Eye (tissue), 1 donor: ENCODE results near the gene CCDC57.

Source experiments
- DNase-seq: peaks from one replicate; pipeline ENCODE4 v3.0.0-alpha.2; 2015

CCDC57 gene

DNA sequence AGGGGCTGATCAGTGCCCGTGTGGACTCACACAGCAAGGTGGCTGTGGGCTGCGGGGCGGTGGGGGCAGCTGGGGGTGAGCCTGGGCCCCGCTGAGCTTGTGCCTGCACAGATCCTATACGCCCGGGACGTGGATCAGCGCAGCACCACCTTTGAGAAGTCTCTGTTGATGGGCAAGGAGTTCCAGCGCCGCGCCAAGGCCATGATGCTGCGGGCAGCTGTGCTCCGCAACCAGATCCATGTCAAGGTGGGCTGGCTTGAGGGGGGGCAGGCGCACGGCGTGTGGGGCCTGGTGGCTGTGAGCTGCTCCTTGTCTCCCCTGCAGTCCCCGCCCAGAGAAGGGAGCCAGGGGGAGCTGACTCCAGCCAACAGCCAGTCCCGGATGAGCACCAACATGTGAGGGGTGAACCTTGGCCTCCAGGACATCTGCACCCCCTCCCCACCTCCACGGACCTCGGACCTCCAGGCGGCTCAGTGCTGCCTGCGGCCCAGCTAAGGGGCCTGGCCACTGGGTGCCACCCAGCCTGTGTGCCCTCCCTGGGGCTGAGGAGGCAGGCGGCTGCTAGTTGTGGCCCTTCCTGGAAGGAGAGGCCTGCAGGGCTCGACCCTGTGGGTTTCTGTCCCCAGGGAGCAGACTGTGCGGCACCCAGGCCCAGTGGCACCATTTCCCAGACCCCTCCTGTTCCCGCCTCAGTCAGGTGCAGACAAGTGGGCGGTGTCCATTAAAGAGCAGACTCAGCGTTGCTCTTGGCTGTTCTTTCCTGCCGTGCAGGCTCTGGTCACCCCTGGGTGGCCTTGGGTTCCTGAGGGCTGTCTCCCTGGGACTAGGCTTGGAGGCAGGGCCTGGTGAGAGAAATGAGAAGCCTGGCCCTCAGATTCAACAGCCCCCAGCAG, 155.7 kb downstream of the CCDC57 start:
- no peak for DNase-seq

GRCh38 chr17:82055965-82056728, 156.5 kb downstream of the CCDC57 start:
- DNase-seq = no peak

DNA sequence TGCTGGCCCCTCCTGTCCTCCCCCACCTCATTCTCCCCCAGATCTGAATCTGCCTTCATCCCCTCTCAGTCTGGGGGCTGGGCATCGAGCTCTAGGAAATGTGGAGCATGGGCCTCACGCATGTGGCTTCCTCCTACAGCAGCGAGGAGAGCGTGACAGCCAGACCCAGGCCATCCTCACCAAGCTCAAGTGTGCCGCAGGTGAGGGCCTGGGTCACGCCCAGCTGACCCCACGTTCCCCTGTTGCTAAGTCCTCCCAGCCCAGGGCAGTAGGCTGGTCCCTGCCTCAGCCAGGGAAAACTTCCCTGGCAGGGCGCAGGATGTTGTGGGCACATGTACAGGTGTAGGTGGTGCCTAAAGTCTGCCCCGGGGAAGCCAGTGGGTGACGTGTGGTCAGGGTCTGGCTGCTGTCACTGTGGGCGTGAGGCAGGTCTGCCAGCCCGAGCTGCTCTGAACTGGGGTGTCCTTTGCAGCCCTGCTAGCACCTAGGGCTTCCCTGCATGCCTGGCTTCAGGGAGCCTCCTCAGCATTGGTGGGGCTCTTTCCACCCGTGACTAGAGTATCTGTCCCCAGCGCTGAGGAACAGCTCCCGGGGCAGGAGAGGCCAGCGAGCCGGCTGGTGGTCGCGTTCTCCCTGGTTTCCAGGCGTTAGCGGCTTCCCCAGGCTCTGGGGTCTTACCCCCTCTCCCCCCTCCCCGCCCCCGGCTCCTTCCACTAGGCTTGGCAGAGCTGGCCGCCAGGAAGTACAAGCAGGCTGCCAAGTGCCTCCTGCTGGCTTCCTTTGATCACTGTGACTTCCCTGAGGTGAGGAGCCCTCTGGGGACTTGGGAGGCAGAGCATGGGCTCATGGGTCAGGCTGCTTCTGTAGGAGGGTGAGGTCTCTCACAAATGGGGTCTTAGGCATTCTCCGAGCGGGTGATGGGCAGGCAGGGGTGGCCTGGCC, 157.3 kb downstream of the CCDC57 start:
- no peak for DNase-seq

- no peak for DNase-seq
These were observed 158.2 kb downstream of the CCDC57 start for GRCh38 chr17:82054351-82055022.

GRCh38 chr17:82053556-82054263, 158.9 kb downstream of the CCDC57 start:
- no peak for DNase-seq

DNA sequence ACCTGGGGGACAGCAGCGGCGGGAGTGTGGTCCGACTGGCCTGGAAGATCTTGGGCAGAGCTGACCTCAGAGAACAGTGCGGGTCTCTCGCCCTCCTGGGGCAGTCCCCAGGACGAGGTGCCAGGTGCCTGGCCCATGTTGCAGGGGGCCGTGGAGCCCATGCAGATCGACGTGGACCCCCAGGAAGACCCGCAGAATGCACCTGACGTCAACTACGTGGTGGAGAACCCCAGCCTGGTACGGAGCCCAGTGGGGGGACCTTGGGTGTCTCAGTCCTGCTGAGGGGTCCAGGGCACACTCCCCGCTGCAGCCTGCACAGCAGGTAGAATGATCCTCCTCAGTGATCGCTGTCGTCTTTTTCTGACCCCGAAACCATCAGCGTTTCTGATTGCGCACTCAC, 159.5 kb downstream of the CCDC57 start:
- DNase-seq = no peak

DNA sequence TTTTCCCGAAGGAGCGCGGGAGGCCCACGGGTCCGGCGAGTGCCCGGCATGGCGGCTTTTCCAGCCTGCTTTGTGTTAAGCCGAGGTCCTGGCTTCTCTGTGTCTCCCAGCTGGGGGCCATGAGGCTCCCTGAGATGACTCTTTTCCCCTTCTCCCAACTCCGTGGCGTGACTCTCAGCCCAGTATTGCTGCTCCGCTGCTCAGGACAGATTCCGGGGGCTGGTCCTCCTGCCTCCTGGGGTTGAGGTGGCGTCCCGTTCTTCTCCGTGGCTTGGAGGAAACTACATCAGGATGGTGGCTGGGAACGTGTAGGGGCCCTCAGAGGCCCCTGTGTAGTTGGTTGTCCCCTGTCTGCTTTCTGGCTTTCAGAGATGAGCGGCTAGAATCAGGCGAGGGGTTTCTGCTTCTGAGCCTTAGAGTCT, 160.0 kb downstream of the CCDC57 start:
- no peak for DNase-seq

DNA sequence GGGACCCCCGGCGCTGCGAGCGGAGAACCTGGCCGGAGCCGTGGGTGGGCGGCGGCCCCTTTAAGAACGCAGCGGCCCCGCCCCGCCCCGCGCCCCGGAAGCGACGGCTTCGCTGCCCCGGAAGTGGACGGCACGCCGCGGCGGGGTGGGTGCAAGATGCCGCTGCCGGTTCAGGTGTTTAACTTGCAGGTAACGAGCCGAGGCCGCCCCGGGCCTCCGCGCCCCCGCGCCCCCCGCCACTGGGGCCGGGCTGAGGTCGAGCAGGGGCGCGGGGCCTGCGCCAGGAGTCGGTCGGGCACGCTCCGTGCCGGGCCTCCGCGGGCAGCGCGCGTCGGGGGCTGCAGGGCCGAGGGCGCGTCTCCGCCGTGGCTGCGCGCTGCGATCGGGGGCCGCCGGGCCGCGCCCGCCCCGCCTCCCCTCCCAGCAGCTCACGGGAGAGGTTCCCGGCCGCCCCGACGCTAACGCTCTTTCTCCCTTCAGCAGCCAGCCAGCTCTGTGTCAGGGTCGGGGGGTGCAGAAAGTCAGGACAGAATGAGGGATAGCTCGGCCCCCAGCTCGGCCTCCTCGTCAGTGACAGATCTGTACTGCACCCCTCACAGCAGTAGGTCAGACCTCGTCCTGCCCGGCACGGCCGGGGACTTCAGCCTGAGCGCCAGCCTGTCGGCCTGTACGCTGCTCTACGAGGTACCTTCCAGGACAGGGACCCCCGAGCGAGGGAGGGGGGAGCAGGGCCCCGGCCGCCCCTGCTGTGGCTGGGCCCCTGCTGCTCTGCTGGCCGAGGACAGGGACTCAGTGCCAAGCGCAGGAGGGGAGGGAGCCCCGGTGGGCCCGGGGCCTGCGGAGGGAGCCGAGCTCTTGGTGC, 160.6 kb downstream of the CCDC57 start, which contains the start of the genes GPS1 and RFNG:
TSS of gene GPS1 (plus strand) at position 123 of the 862 bp plus-strand sequence. CDS start at position 157, 34 bp downstream.
TSS of gene RFNG (minus strand) at position 36 of the 862 bp plus-strand sequence. CDS start 45 bp downstream, outside the sequence.
- DNase-seq = peak; percentile 85
